PC-3 (cell line): ENCODE data around the gene SLC2A4RG.

ENCODE experiments used
- CTCF ChIP-seq: fragments of 300-600 bp; sonication (generic); conservative IDR thresholded peaks from 2 replicates; pipeline ENCODE4 v1.5.1; 2017; ENCODE audit warnings: antibody characterized with exemption, low read depth, mild to moderate bottlenecking, low read length
- EZH2 ChIP-seq: fragments of 300-600 bp; sonication (generic); IDR thresholded peaks from one replicate; pipeline ENCODE4 v1.6.1; 2017; ENCODE audit warnings: antibody characterized with exemption, mild to moderate bottlenecking, low read length; ENCODE audit not compliant: unreplicated experiment
- EZH2phosphoT487 ChIP-seq: fragments of 300-600 bp; sonication (generic); IDR thresholded peaks from 2 replicates; pipeline ENCODE4 v1.6.1; 2018; ENCODE audit warnings: mild to moderate bottlenecking, antibody characterized with exemption, low read length, borderline replicate concordance

- TF ChIP-seq CTCF (no peak), EZH2 (no peak), EZH2phosphoT487 (no peak)
Measured at GRCh38 chr20:63782521-63782971, 43.0 kb downstream of the SLC2A4RG start.
